Fibroblast of skin of right biceps (primary cell): ENCODE data around the gene ARFGEF3.

ENCODE experiments used
- DNase-seq: peaks from one replicate; pipeline ENCODE4 v3.0.0-alpha.2; 2013

The ARFGEF3 gene

GRCh38 chr6:138372711-138373463, 211.1 kb downstream of the ARFGEF3 start:
- DNase-seq: peak; percentile 14

GRCh38 chr6:138374230-138374629, 212.5 kb downstream of the ARFGEF3 start:
- no peak for DNase-seq

GRCh38 chr6:138374815-138375214, 213.1 kb downstream of the ARFGEF3 start:
- no peak for DNase-seq

GRCh38 chr6:138377042-138377441, 215.3 kb downstream of the ARFGEF3 start:
- DNase-seq: no peak

- DNase-seq: no peak
Measured at GRCh38 chr6:138377844-138378243, 216.1 kb downstream of the ARFGEF3 start, which contains the start of gene SMIM28. SMIM28 (plus strand) TSS chr6:138377905; CDS start chr6:138378073, 168 bp downstream.

- no peak for DNase-seq
Measured at GRCh38 chr6:138378463-138378862, 216.7 kb downstream of the ARFGEF3 start.

GRCh38 chr6:138382498-138383265, 220.9 kb downstream of the ARFGEF3 start:
- DNase-seq: no peak

GRCh38 chr6:138383776-138384175, 222.0 kb downstream of the ARFGEF3 start:
- no peak for DNase-seq

GRCh38 chr6:138386897-138387296, 225.2 kb downstream of the ARFGEF3 start:
- no peak for DNase-seq

- no peak for DNase-seq
Measured at GRCh38 chr6:138387577-138388368, 226.0 kb downstream of the ARFGEF3 start.

GRCh38 chr6:138389551-138389950, 227.8 kb downstream of the ARFGEF3 start:
- no peak for DNase-seq
